Urothelium cell line (cell line): ENCODE measurements around the gene IGFBPL1.
"Not testable (repeated sequence)": the region's sequence is repeated elsewhere in the genome, so short reads cannot be mapped to it uniquely, and the experiment has no call there.

Experiments used
- DNase-seq: peaks from one replicate; pipeline ENCODE4 v3.0.0; 2011; ENCODE audit warnings: low spot score, mixed read lengths
- FAIRE-seq: peaks from 2 replicates; lab custom pipeline; 2011; peaks lifted over from hg19 to GRCh38; lab: Jason Lieb, UNC

IGFBPL1 gene

GRCh38 chr9:38401994-38402393 is 22.3 kb downstream of the IGFBPL1 start:
- no peak for FAIRE-seq
- no peak for DNase-seq

- FAIRE-seq, DNase-seq: not testable (repeated sequence)
These were observed 25.1 kb downstream of the IGFBPL1 start for GRCh38 chr9:38399191-38399590.

GRCh38 chr9:38396371-38396671 is 27.9 kb downstream of the IGFBPL1 start:
- FAIRE-seq (no peak), DNase-seq (no peak)

GRCh38 chr9:38395653-38396370 is 28.4 kb downstream of the IGFBPL1 start:
- no peak for DNase-seq
- FAIRE-seq, result no peak

- FAIRE-seq, result no peak
These were observed 29.8 kb downstream of the IGFBPL1 start for GRCh38 chr9:38394416-38394815.

GRCh38 chr9:38393128-38393796 is 31.0 kb downstream of the IGFBPL1 start:
- no peak for DNase-seq
- FAIRE-seq, result no peak

More at GRCh38 chr9:38394416-38394815, 29.8 kb downstream of the IGFBPL1 start:
- no peak for DNase-seq

GRCh38 chr9:38392235-38393127 is 31.8 kb downstream of the IGFBPL1 start, which contains the start of gene ALDH1B1:
Gene ALDH1B1, plus strand, starts transcription at chr9:38392702. Its CDS starts 3,047 bp downstream, at chr9:38395749.
- FAIRE-seq (peak; percentile 68), DNase-seq (peak; percentile 99)

GRCh38 chr9:38391278-38392118 is 32.8 kb downstream of the IGFBPL1 start:
- FAIRE-seq, result no peak
- DNase-seq, result no peak

GRCh38 chr9:38390851-38391250 is 33.4 kb downstream of the IGFBPL1 start:
- no peak for DNase-seq
- FAIRE-seq, result no peak

- DNase-seq, result no peak
- no peak for FAIRE-seq
These were observed 33.8 kb downstream of the IGFBPL1 start for GRCh38 chr9:38390442-38390841.

- DNase-seq, result no peak
- no peak for FAIRE-seq
These were observed 34.9 kb downstream of the IGFBPL1 start for GRCh38 chr9:38389313-38389712.

- no peak for DNase-seq
- FAIRE-seq, result no peak
These were observed 35.7 kb downstream of the IGFBPL1 start for GRCh38 chr9:38388283-38389223.

- FAIRE-seq, result no peak
- DNase-seq, result no peak
These were observed 36.5 kb downstream of the IGFBPL1 start for GRCh38 chr9:38387751-38388150.

- DNase-seq (no peak), FAIRE-seq (no peak)
These were observed 37.2 kb downstream of the IGFBPL1 start for GRCh38 chr9:38387066-38387465.

- DNase-seq (no peak), FAIRE-seq (no peak)
These were observed 37.8 kb downstream of the IGFBPL1 start for GRCh38 chr9:38386319-38386895.

GRCh38 chr9:38385896-38386295 is 38.4 kb downstream of the IGFBPL1 start:
- DNase-seq (no peak), FAIRE-seq (no peak)

- FAIRE-seq, result no peak
- DNase-seq, result no peak
These were observed 39.0 kb downstream of the IGFBPL1 start for GRCh38 chr9:38384990-38385848.

GRCh38 chr9:38382141-38382540 is 42.1 kb downstream of the IGFBPL1 start:
- FAIRE-seq (no peak), DNase-seq (no peak)
